C1 segment of cervical spinal cord (tissue), 14 donors: Measurements from ENCODE around the gene CLK2.
"Not testable (repeated sequence)": the region's sequence is repeated elsewhere in the genome, so short reads cannot be mapped to it uniquely, and the experiment has no call there.

Experiments used
- DNase-seq, 14 donors: peaks; one replicate each; lab custom pipeline; 2025; lab: John Stamatoyannopoulos, UW

Gene CLK2

DNA sequence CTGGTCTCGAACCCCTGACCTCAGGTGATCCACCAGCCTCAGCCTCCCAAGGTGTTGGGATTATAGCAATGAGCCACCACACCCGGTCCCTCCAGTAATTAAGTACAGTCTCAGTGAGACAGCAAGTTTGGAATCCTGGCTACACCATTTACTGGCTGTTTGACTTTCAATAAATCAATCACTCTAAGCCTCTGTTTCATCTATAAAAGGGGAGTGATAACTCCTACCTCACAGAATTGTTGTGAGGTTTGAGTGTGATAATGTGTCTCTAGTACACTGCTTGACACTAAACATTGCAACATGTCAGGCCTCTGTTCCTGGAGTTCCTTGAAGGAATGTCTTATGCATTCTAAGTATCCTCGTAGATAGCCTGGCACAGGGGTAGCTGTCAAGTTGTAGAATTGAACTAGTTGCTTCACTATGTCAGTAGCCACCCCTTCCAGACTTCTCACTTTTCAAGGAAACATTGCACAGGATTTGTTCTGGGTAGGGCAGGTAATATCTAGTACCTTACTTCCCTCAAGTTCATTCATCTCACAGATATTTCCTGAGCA, 30.4 kb downstream of the CLK2 start:
- DNase-seq: no peak

GRCh38 chr1:155241841-155242264, 31.5 kb downstream of the CLK2 start:
- no peak for DNase-seq

DNA sequence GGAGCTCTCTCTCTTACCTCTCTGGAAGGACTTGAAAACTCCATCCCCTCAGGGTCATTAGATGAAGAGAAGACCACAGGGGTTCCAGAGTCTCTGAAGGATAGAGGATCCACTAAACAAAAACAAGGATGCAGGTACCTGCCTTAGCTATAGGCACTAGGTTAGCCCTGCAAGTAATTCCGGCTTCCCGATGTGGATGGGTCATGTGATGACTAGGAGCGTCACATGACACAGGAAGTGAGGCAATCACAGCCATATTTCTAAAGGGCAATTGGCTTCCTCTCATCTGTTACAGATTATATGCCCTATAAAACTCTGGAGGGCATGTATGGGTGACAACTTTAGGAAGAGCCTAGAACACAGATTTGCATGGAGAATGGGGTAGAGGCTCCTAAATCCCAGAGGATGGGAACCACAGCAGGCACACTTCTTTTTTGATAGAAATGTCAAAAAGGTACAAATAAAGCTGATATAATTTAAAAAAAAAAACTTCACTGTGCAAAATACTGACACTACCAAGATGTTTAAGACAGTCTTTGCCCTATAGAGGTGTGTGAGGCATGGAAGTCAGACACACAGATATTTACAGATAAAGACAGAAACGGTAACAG, 32.1 kb downstream of the CLK2 start:
- DNase-seq: peak in 12 of 14 donors; percentile 18 to 81 (median 69)

- no peak for DNase-seq
Measured at GRCh38 chr1:155236451-155236850, 36.9 kb downstream of the CLK2 start.

- not testable (repeated sequence) for DNase-seq
Measured at GRCh38 chr1:155235375-155235774, 37.9 kb downstream of the CLK2 start.

- DNase-seq: not testable (repeated sequence)
Measured at GRCh38 chr1:155233502-155233901, 39.8 kb downstream of the CLK2 start.

DNA sequence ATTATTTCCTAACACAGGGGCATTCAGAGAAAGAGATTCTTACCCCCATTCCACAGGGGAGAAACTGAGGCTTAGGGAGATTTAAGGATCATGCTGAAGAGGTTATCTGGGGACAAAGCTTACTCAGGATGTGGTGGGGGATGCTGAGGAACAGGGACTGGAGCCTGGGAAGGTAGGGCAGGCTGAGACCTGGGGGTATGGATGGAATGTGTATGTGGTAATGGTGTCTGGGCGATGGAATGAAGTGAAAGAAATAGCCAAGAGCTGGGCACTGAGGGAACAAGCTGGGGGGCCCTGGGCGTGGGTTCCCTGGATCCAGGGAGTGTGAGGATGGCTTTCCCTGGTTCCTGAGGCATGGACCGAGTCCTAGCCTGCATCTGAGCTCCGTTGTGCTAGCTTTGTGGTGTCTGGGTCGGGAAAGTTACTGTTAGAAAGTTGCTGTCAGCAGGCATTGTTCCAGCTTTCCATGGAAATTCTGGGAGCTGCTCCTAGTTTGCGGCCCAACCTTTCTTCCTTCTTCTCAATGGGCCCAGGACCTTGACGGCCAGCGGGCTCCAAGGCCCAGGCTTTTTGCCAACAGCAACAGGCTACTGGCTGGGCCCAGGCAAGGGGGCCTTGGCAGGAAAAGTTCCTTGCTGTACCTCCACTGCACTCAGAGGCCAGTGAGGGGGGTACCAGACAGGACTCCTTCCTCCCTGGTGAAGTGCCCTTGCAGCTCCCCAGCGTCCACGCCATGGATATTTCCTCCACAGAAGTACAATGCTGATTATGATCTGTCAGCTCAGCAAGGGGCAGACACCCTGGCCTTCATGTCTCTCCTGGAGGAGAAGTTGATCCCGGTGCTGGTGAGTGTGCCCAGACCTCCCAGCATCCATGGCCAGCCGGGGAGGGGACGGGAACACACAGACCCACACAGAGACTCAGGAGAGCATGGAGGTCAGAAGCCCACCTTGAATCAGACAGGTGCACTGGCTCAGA, 41.0 kb downstream of the CLK2 start:
- DNase-seq: peak in 6 of 14 donors; percentile 11 to 58 (median 27)

- not testable (repeated sequence) for DNase-seq
Measured at GRCh38 chr1:155231302-155231701, 42.0 kb downstream of the CLK2 start.

DNA sequence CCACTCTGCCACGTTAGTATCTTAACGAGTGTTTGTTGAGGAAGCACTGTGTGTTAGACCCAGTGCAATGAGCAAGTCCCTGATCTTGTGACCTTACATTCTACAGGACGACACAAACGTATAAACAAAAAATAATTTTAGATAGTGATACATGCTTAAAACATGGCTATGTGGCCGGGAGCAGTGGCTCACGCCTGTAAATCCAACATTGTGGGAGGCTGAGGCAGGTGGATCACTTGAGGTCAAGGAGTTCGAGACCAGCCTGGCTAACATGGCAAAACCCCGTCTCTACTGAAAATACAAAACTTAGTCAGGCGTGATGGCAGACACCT, 45.2 kb downstream of the CLK2 start:
- DNase-seq: peak in 1 of 14 donors; percentile 32

GRCh38 chr1:155227261-155228095, 45.8 kb downstream of the CLK2 start:
- DNase-seq: peak; percentile 75 to 99 (median 97)

- DNase-seq: peak in 7 of 14 donors; percentile 42 to 77 (median 68)
Measured at GRCh38 chr1:155226910-155227260, 46.4 kb downstream of the CLK2 start.

- peak in 11 of 14 donors; percentile 19 to 74 (median 55) for DNase-seq
Measured at GRCh38 chr1:155226188-155226909, 47.0 kb downstream of the CLK2 start.

DNA sequence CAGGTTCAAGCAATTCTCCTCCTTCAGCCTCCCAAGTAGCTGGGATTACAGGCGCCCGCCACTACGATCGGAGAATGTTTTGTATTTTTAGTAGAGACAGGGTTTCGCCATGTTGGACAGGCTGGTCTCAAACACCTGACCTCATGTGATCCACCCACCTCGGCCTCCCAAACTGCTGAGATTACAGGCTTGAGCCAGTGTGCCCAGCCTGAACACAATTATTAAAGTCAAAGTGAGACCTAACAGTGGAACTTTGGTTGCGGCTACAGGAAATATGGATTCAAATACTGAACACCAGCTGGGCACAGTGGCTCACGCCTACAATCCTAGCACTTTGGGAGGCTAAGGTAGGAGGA, 47.9 kb downstream of the CLK2 start:
- not testable (repeated sequence) for DNase-seq

DNA sequence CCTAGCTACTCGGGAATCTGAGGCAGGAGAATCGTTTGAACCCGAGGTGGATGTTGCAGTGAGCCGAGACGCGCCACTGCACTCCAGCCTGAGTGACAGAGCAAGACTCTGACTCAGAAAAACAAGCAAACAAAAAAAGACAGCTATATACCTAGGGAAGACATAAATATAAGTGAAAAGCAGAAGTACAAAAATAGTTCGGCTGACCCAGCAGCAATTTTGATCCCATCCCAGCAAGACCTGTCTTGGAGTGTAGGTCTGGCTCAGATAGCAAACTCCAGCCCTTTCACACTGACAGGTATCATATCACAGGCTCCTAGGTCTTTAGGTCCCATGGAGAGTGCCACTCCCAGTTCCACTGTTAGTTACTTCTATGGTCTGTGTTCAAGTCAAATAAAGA, 50.3 kb downstream of the CLK2 start:
- DNase-seq: no peak

DNA sequence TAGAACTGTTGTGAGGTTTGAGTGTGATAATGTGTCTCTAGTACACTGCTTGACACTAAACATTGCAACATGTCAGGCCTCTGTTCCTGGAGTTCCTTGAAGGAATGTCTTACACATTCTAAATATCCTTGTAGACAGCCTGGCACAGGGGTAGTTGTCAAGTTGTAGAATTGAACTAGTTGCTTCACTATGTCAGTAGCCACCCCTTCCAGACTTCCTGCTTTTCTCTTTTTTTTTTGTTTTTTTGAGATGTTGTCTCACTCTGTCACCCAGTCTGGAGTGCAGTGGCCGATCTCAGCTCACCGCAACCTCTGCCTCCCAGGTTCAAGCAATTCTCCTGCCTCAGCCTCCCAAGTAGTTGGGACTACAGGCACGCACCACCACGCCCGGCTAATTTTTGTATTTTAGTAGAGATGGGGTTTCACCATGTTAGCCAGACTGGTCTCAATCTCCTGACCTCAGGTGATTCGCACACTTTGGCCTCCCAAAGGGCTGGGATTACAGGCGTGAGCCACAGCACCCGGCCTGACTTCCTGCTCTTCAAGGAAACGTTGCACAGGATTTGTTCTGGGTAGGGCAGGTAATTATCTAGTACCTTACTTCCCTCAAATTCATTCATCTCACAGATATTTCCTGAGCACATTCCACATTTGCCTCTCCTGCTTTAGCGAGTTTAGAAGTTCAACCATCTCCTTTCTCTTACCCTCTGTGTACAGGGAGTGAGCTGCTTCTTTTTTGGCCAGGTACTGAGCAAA, 52.9 kb downstream of the CLK2 start:
- DNase-seq: not testable (repeated sequence)

DNA sequence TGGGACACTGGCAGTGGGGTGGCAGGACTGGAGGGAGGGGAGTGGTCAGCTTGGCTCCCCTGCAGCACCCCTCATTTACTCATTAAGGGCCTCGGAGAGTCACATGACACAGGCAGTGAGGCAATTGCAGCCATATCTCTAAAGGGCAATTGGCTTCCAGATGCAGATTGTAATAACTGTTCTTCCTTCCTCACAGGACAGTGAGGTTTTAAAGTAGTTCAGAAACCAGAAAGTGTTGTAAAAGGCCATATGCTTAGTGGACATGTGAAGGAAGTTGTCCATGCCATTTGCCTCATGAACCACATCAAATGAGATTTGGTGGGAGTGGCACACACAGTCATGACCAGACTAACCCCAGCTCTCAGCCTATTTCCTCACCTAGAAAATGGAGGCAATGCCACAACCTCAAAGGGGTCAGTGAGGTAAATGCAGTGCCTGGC, 53.7 kb downstream of the CLK2 start:
- peak in 10 of 14 donors; percentile 3 to 61 (median 36) for DNase-seq

GRCh38 chr1:155218854-155219591, 54.3 kb downstream of the CLK2 start:
- DNase-seq: peak in 8 of 14 donors; percentile 34 to 84 (median 46)

- not testable (repeated sequence) for DNase-seq
Measured at GRCh38 chr1:155214702-155215101, 58.6 kb downstream of the CLK2 start.
